ENCODE measurements around the gene EFCAB11. TPM values are rescaled to one million over a fixed set of nuclear protein-coding genes. Genes with fewer than 3 reads are reported as not detected.
"Not testable (repeated sequence)": the region's sequence is repeated elsewhere in the genome, so short reads cannot be mapped to it uniquely, and the experiment has no call there.

EFCAB11 gene
- total RNA-seq, 4 donors from 2014 or later: 0.93 to 9.6 (median 3.1) TPM

DNA sequence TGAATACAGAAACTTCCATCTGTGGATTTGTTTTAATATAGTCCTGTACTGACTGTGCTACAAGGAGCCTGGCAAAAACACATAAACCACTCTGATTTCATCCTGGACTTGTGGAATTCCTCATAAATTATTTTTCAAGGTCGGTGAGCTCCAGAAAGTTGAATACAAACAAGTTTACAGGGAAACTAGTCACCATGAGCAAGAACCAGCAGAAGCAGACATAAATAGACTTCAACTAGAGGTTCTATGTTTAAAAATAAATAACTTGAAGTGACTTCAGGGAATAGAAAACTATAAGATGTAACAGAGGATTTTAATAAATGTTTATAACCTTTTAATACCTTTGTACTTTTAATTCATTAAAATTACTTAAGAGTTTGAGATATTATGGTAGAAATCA lies 63.5 kb downstream of the EFCAB11 start:
- no peak for ATAC-seq
- Histone ChIP-seq H3K4me1 (no peaks in the 10 kb centered on the region), H3K4me3 (no peak overlapping the region), H3K27ac (no peak overlapping the region), H3K27me3 (no peaks in the 10 kb centered on the region), H3K9me3 (no peaks in the 10 kb centered on the region), H3K36me3 (no peaks in the 10 kb centered on the region)
- TF ChIP-seq POLR2AphosphoS5 (IDR thresholded peaks at IDR 0.05): no peak
- TF ChIP-seq POLR2A (IDR thresholded peaks at IDR 0.05): no peak
- TF ChIP-seq, protein P1, sequence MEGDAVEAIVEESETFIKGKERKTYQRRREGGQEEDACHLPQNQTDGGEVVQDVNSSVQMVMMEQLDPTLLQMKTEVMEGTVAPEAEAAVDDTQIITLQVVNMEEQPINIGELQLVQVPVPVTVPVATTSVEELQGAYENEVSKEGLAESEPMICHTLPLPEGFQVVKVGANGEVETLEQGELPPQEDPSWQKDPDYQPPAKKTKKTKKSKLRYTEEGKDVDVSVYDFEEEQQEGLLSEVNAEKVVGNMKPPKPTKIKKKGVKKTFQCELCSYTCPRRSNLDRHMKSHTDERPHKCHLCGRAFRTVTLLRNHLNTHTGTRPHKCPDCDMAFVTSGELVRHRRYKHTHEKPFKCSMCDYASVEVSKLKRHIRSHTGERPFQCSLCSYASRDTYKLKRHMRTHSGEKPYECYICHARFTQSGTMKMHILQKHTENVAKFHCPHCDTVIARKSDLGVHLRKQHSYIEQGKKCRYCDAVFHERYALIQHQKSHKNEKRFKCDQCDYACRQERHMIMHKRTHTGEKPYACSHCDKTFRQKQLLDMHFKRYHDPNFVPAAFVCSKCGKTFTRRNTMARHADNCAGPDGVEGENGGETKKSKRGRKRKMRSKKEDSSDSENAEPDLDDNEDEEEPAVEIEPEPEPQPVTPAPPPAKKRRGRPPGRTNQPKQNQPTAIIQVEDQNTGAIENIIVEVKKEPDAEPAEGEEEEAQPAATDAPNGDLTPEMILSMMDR (IDR thresholded peaks at IDR 0.05): no peak
- TF ChIP-seq EP300 (IDR thresholded peaks at IDR 0.05): no peak
- 88% methylated on average over 1 of the region's 1 CpG; no CpG with 5 or more reads in 1 of the 2 donors for WGBS, 2 donors (ENCODE audit: low coverage in 1 of 2)

DNA sequence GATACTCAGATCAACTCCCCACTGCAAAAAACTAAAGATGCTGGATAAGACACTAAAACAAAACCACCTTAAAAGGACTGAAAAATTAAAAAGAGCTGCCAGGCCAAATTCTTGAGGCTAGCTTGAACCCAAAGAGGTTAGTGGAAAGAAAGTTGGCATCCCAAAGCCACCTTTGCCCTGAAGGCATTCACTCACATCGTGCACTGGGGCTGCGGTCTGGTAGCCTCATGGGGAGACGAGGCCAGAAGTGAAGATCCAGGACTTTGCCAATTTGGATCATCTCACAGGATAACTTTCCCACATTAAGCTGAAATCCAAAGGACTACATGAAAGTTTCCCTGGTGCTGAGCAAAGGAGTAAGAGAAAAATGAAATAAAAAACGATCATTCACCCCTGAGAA lies 63.9 kb downstream of the EFCAB11 start:
- no peaks in the 10 kb centered on the region for H3K4me1 ChIP-seq
- H3K9me3 ChIP-seq: no peaks in the 10 kb centered on the region
- no peaks in the 10 kb centered on the region for H3K36me3 ChIP-seq
- 78 to 86% methylated on average over 3 to 4 of the region's 4 CpGs for WGBS, 2 donors (ENCODE audit: low coverage in 1 of 2)
- no peaks in the 10 kb centered on the region for H3K27me3 ChIP-seq
- ATAC-seq: no peak
- no peak overlapping the region for H3K4me3 ChIP-seq
- TF ChIP-seq, protein P1 (IDR thresholded peaks at IDR 0.05): no peak
- TF ChIP-seq EP300 (IDR thresholded peaks at IDR 0.05) (no peak), POLR2AphosphoS5 (IDR thresholded peaks at IDR 0.05) (no peak), POLR2A (IDR thresholded peaks at IDR 0.05) (no peak)
- H3K27ac ChIP-seq: no peak overlapping the region

DNA sequence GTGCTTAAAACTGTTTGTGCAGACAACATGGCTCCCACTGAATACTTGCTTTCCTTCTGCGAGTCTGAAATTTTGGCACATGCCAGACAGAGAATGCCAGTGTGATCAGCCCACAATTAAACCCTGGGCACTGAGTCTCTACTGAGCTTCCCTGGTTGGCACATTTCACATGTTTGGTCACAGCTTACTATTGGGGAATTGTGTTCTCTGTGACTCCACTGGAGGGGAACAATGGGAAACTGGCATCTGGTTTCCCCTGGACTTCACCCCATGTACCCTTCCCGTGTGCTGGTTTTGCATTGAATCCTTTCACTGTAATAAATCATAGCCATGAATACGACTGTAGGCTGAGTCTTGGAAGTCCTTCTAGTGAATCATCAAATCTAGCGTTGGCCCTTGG lies 64.9 kb downstream of the EFCAB11 start:
- Histone ChIP-seq H3K9me3 (no peaks in the 10 kb centered on the region), H3K27ac (no peak overlapping the region), H3K4me3 (no peak overlapping the region), H3K27me3 (no peaks in the 10 kb centered on the region), H3K36me3 (no peaks in the 10 kb centered on the region), H3K4me1 (no peaks in the 10 kb centered on the region)
- WGBS, 2 donors (ENCODE audit: low coverage in 1 of 2): 80 to 87% methylated on average over 3 to 4 of the region's 4 CpGs
- ATAC-seq: no peak
- TF ChIP-seq POLR2AphosphoS5 (IDR thresholded peaks at IDR 0.05) (no peak), POLR2A (IDR thresholded peaks at IDR 0.05) (no peak), EP300 (IDR thresholded peaks at IDR 0.05) (no peak)
- TF ChIP-seq, protein P1 (IDR thresholded peaks at IDR 0.05): no peak

DNA sequence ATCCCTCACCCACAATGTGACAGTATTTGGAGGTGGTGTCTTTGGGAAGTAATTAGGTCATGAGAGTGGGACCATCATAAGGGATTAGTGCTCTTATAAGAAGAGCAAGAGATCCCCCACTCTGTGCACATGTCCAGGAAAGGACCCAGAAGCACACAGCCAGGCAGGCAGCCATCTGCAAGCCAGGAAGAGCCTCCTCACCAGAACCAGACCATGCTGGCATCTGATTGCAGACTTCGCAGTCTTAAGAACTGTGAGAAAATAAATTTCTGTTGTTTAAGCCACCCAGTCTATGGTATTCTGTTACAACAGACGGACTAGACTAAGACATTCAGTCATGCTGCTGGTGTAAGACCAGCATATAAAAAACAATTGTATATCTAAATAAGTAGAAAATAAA lies 69.8 kb downstream of the EFCAB11 start:
- WGBS, 2 donors (ENCODE audit: low coverage in 1 of 2): 97 to 100% methylated on average over 2 of the region's 2 CpGs
- Histone ChIP-seq H3K4me1 (no peaks in the 10 kb centered on the region), H3K9me3 (no peaks in the 10 kb centered on the region), H3K36me3 (no peaks in the 10 kb centered on the region), H3K27me3 (no peaks in the 10 kb centered on the region), H3K27ac (no peak overlapping the region), H3K4me3 (no peak overlapping the region)
- TF ChIP-seq POLR2A (IDR thresholded peaks at IDR 0.05): no peak
- TF ChIP-seq, protein P1 (IDR thresholded peaks at IDR 0.05): no peak
- TF ChIP-seq EP300 (IDR thresholded peaks at IDR 0.05): no peak
- TF ChIP-seq POLR2AphosphoS5 (IDR thresholded peaks at IDR 0.05): no peak
- no peak for ATAC-seq

DNA sequence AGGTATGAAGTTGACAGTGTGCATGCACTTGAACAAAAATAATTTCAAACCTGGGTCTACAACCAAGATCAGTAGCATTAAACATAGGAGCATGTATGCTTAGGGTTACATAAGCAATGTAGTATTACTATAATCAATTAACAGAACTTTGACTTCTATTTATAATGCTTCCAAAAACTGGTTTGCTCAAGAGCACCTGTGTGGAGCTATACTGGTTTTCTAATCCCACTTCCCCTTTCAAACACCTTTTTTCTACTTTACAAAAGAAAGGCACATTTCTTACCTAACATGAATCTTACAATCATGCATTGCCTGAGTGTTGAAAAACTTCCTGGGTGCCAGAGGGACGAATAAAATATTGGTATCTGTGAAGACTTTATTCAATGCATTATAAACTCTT lies 72.7 kb downstream of the EFCAB11 start:
- ATAC-seq: no peak
- H3K27ac ChIP-seq: no peak overlapping the region
- H3K36me3 ChIP-seq: no peaks in the 10 kb centered on the region
- TF ChIP-seq POLR2AphosphoS5 (IDR thresholded peaks at IDR 0.05): no peak
- no peaks in the 10 kb centered on the region for H3K9me3 ChIP-seq
- no peaks in the 10 kb centered on the region for H3K27me3 ChIP-seq
- WGBS, 2 donors (ENCODE audit: low coverage in 1 of 2): 80 to 100% methylated on average over 1 of the region's 1 CpG
- no peak overlapping the region for H3K4me3 ChIP-seq
- H3K4me1 ChIP-seq: no peaks in the 10 kb centered on the region

DNA sequence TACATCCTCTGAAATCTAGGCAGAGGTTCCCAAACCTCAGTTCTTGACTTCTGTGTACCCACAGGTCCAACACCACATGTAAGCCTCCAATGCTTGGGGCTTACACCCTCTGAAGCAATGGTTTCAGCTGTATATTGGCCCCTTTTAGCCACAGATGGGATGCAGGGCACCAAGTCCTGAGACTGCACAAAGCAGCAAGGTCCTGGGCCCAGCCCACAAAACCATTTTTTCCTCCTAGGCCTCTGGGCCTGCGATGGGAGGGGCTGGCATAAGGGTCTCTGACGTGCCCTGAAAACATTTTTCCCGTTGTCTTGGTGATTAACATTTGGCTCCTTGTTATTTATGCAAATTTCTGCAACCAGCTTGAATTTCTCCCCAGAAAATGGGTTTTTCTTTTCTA lies 80.4 kb downstream of the EFCAB11 start:
- ATAC-seq: not testable (repeated sequence)

More for the DNA sequence above, 80.4 kb downstream of the EFCAB11 start:
- WGBS, 2 donors (ENCODE audit: low coverage in 1 of 2): 82 to 90% methylated on average over 3 of the region's 3 CpGs
- not testable (repeated sequence) for H3K36me3 ChIP-seq, H3K27me3 ChIP-seq, H3K9me3 ChIP-seq, H3K4me1 ChIP-seq, H3K4me3 ChIP-seq, H3K27ac ChIP-seq

Data from gastroesophageal sphincter (tissue), 4 donors.